H9 (cell line): ENCODE results near the gene MT4. TPM values are rescaled to one million over a fixed set of nuclear protein-coding genes. Genes with fewer than 3 reads are reported as not detected.

Source experiments
- DNase-seq: peaks from one replicate; pipeline ENCODE4 v3.0.0-alpha.2; 2017
- H2AFZ ChIP-seq: one replicate; pipeline ENCODE4 v1.6.1; 2013; ENCODE audit warnings: mild to moderate bottlenecking, low read length, control low read depth, moderate library complexity
- H2AK5ac ChIP-seq: 2 replicates; pipeline ENCODE4 v1.6.1; 2013; ENCODE audit warnings: low read length, control low read depth, mixed read lengths; ENCODE audit not compliant: insufficient read length
- H2BK120ac ChIP-seq: one replicate; pipeline ENCODE4 v1.6.1; 2013; ENCODE audit warnings: low read depth, mild to moderate bottlenecking, low read length, control low read depth, inconsistent platforms; ENCODE audit not compliant: poor library complexity, severe bottlenecking
- H2BK12ac ChIP-seq: 2 replicates; pipeline ENCODE4 v1.6.1; 2013; ENCODE audit warnings: low read length, control low read depth, mixed read lengths, low read depth; ENCODE audit not compliant: insufficient read length
- H2BK15ac ChIP-seq: 2 replicates; pipeline ENCODE4 v1.6.1; 2013; ENCODE audit warnings: low read depth, low read length, control low read depth
- H2BK20ac ChIP-seq: one replicate; pipeline ENCODE4 v1.6.1; 2013; ENCODE audit warnings: low read depth, mild to moderate bottlenecking, low read length, control low read depth, inconsistent platforms; ENCODE audit not compliant: poor library complexity, severe bottlenecking
- H2BK5ac ChIP-seq: 2 replicates; pipeline ENCODE4 v1.6.1; 2013; ENCODE audit warnings: low read length, control low read depth, mixed read lengths; ENCODE audit not compliant: insufficient read length
- H3K14ac ChIP-seq: 2 replicates; pipeline ENCODE4 v1.6.1; 2013; ENCODE audit warnings: low read length, control low read depth; ENCODE audit not compliant: insufficient read depth
- H3K18ac ChIP-seq: 2 replicates; pipeline ENCODE4 v1.6.1; 2013; ENCODE audit warnings: low read depth, mild to moderate bottlenecking, mixed read lengths, low read length, control low read depth; ENCODE audit not compliant: insufficient read length
- H3K23ac ChIP-seq: 2 replicates; pipeline ENCODE4 v1.6.1; 2013; ENCODE audit warnings: low read length, control low read depth, mixed read lengths, low read depth; ENCODE audit not compliant: insufficient read length
- H3K23me2 ChIP-seq: 2 replicates; pipeline ENCODE4 v1.6.1; 2013; ENCODE audit warnings: low read depth, mild to moderate bottlenecking, mixed read lengths, low read length, control low read depth; ENCODE audit not compliant: insufficient read length, poor library complexity, severe bottlenecking
- H3K27ac ChIP-seq: 2 replicates; pipeline ENCODE4 v1.5.1; 2013; ENCODE audit warnings: low read length, control low read depth, mixed read lengths, low read depth; ENCODE audit not compliant: insufficient read length
- H3K27me3 ChIP-seq: 2 replicates; pipeline ENCODE4 v1.6.1; 2013; ENCODE audit warnings: low read length, control low read depth, inconsistent platforms; ENCODE audit not compliant: insufficient read depth
- H3K4ac ChIP-seq: 2 replicates; pipeline ENCODE4 v1.6.1; 2013; ENCODE audit warnings: low read depth, mild to moderate bottlenecking, control low read depth, inconsistent platforms, low read length, moderate library complexity
- H3K4me1 ChIP-seq: 2 replicates; pipeline ENCODE4 v1.6.1; 2013; ENCODE audit warnings: low read length, control low read depth, inconsistent platforms; ENCODE audit not compliant: insufficient read depth
- H3K4me2 ChIP-seq: 2 replicates; pipeline ENCODE4 v1.6.1; 2013; ENCODE audit warnings: low read length, control low read depth, mixed read lengths; ENCODE audit not compliant: insufficient read length, insufficient read depth
- H3K56ac ChIP-seq: 2 replicates; pipeline ENCODE4 v1.6.1; 2013; ENCODE audit warnings: low read depth, mild to moderate bottlenecking, mixed read lengths, low read length, control low read depth; ENCODE audit not compliant: insufficient read length
- H3K79me1 ChIP-seq: 2 replicates; pipeline ENCODE4 v1.6.1; 2013; ENCODE audit warnings: low read depth, mild to moderate bottlenecking, moderate library complexity, low read length, control low read depth, inconsistent platforms; ENCODE audit not compliant: insufficient read depth, poor library complexity, severe bottlenecking
- H3K79me2 ChIP-seq: 2 replicates; pipeline ENCODE4 v1.6.1; 2013; ENCODE audit warnings: low read length, control low read depth, inconsistent platforms; ENCODE audit not compliant: insufficient read depth
- H3K9ac ChIP-seq: 2 replicates; pipeline ENCODE4 v1.6.1; 2013; ENCODE audit warnings: low read length, control low read depth, mixed read lengths; ENCODE audit not compliant: insufficient read length; ENCODE audit errors: extremely low read depth
- H3K9me3 ChIP-seq: one replicate; pipeline ENCODE4 v1.6.1; 2013; ENCODE audit warnings: low read depth, low read length, inconsistent platforms; ENCODE audit not compliant: control insufficient read depth
- H3T11ph ChIP-seq: one replicate; pipeline ENCODE4 v1.6.1; 2013; ENCODE audit warnings: mild to moderate bottlenecking, low read length, control low read depth, inconsistent platforms
- H4K20me1 ChIP-seq: one replicate; pipeline ENCODE4 v1.6.1; 2013; ENCODE audit not compliant: control insufficient read depth, insufficient read length, insufficient read depth
- H4K5ac ChIP-seq: 2 replicates; pipeline ENCODE4 v1.6.1; 2013; ENCODE audit warnings: low read depth, mild to moderate bottlenecking, mixed read lengths, low read length, control low read depth; ENCODE audit not compliant: insufficient read length
- H4K8ac ChIP-seq: replicated peaks from 2 replicates; pipeline ENCODE4 v1.6.1; 2013; ENCODE audit warnings: low read length, control low read depth, mixed read lengths, low read depth; ENCODE audit not compliant: insufficient read length
- H4K91ac ChIP-seq: 2 replicates; pipeline ENCODE4 v1.6.1; 2013; ENCODE audit warnings: low read depth, mild to moderate bottlenecking, moderate library complexity, mixed read lengths, low read length, control low read depth; ENCODE audit not compliant: insufficient read length
- H3K27ac Mint-ChIP-seq, 3 experiments: 2 replicates in 2 of 3; 3 replicates in 1 of 3; pipeline ENCODE4 v1.8.0; 2020 to 2021; ENCODE audit warnings: mixed read lengths in 3 of 3, mild to moderate bottlenecking in 1 of 3, moderate library complexity in 1 of 3
- H3K27me3 Mint-ChIP-seq: 2 replicates; pipeline ENCODE4 v1.8.0; 2021; ENCODE audit warnings: low read depth, mild to moderate bottlenecking, moderate library complexity, mixed read lengths
- H3K36me3 Mint-ChIP-seq, 3 experiments: 2 replicates in 2 of 3; 3 replicates in 1 of 3; pipeline ENCODE4 v1.8.0; 2020 to 2021; ENCODE audit warnings: low read depth in 3 of 3, mixed read lengths in 3 of 3; ENCODE audit not compliant: insufficient read depth in 1 of 3
- H3K4me1 Mint-ChIP-seq, 2 experiments: 2 replicates each; pipeline ENCODE4 v1.8.0; 2020; ENCODE audit warnings: mixed read lengths in 2 of 2
- H3K4me3 Mint-ChIP-seq, 2 experiments: 2 replicates in 1 of 2; 3 replicates in 1 of 2; pipeline ENCODE4 v1.8.0; 2020 to 2021; ENCODE audit warnings: mild to moderate bottlenecking in 2 of 2, mixed read lengths in 2 of 2, moderate library complexity in 1 of 2
- H3K9me3 Mint-ChIP-seq, 2 experiments: 2 replicates in 1 of 2; 3 replicates in 1 of 2; pipeline ENCODE4 v1.8.0; 2020; ENCODE audit warnings: mild to moderate bottlenecking in 2 of 2, mixed read lengths in 2 of 2, moderate library complexity in 1 of 2
- CTCF ChIP-seq: fragments of 200-600 bp; sonication (generic); conservative IDR thresholded peaks from 3 replicates; pipeline ENCODE4 v1.8.0; 2021; ENCODE audit warnings: antibody characterized with exemption, mild to moderate bottlenecking
- WGBS: extraction: QIAGEN DNeasy Blood & Tissue Kit; methylation state at CpG from one replicate; pipeline ENCODE4 v1.1.7; 2013; ENCODE audit warnings: missing lambda C conversion rate, low lambda C conversion rate, mixed read lengths; ENCODE audit not compliant: insufficient read length; ENCODE audit errors: extremely low coverage; 5-methylcytosine and 5-hydroxymethylcytosine counted together
- total RNA-seq: library from RNA; stranded (reverse); gene quantifications from 2 replicates; pipeline ENCODE4 v1.2.1, GENCODE V29; 2021

The MT4 gene
- total RNA-seq, 1 experiment from 2014 or later, result not detected

DNA sequence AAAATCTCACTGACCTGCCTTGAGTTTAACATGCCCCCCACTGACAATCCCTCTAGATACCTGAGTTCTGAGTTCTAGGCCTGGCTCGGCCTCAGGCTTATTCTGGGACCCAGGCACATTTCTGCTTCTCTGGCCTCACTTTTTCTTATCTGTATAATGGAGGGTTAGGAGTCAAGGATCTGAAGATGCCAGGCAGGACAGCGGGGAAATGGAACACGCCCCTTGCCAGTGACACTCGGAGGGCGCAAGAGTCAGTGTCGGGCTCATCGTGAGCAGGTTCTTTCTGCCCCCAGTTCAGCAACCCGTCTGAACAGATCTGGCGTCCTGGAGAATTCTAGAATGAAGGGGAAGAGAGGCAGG lies 23.9 kb downstream of the MT4 start:
- no peak overlapping the region for H4K5ac ChIP-seq
- Mint-ChIP-seq H3K4me1 (peaks cover 6 to 13% of the 10 kb centered on the region in 2 experiments), H3K27ac (no peak overlapping the region), H3K27me3 (peaks cover 99% of the 10 kb centered on the region), H3K4me3 (peak overlapping the region; percentile 67 to 82), H3K9me3 (no peaks in the 10 kb centered on the region; a peak in 2 of 5 replicates), H3K36me3 (no peaks in the 10 kb centered on the region)
- H3K56ac ChIP-seq, result no peak overlapping the region
- H3K4me1 ChIP-seq, result no peaks in the 10 kb centered on the region
- no CpG with 5 or more reads among the region's 9 CpGs for WGBS
- H3K14ac ChIP-seq, result no peak overlapping the region
- H4K91ac ChIP-seq, result no peak overlapping the region
- H3K79me1 ChIP-seq, result no peaks in the 10 kb centered on the region
- no peak overlapping the region for H2BK120ac ChIP-seq
- no peak overlapping the region for H2AK5ac ChIP-seq
- H2BK20ac ChIP-seq, result no peak overlapping the region
- no peak overlapping the region for H4K8ac ChIP-seq
- peak overlapping the region; percentile 73 for H3K4me2 ChIP-seq
- no peak overlapping the region for H2BK12ac ChIP-seq
- no peak overlapping the region for H3K4ac ChIP-seq
- no peak overlapping the region for H3K9ac ChIP-seq
- H3K27ac ChIP-seq, result no peak overlapping the region
- peaks cover 8% of the 10 kb centered on the region for H3K23me2 ChIP-seq
- H3K27me3 ChIP-seq, result peaks cover 25% of the 10 kb centered on the region; the same call in 1 of the 2 replicates
- TF ChIP-seq CTCF, result no peak
- H3K79me2 ChIP-seq, result no peaks in the 10 kb centered on the region
- no peak overlapping the region for H2BK5ac ChIP-seq
- no peak overlapping the region for H3K23ac ChIP-seq
- no peaks in the 10 kb centered on the region for H3K9me3 ChIP-seq
- no peak overlapping the region for H2BK15ac ChIP-seq
- H3T11ph ChIP-seq, result no peak overlapping the region
- no peak for DNase-seq
- H2AFZ ChIP-seq, result no peak overlapping the region
- no peak overlapping the region for H3K18ac ChIP-seq
- H4K20me1 ChIP-seq, result peaks cover 3% of the 10 kb centered on the region
